HCT116 (cell line): ENCODE data around the gene ARHGEF12. TPM values are rescaled to one million over a fixed set of nuclear protein-coding genes. Genes with fewer than 3 reads are reported as not detected.

Source experiments
- ATAC-seq: fragments of 200-7000 bp; cut with Tn5 transposase; 2 replicates; pipeline ENCODE4 v1.9.1; 2020; ENCODE audit warnings: mild to moderate bottlenecking, moderate library complexity
- BruUV-seq: library from RNA; stranded (reverse); fragments of 400-500 nt; replicated peaks from 2 replicates; lab custom pipeline; 2021; lab: Mats Ljungman, UMichigan
- CTCF ChIA-PET: fragments of 300-600 bp; sonication (Branson Sonifier 250); formaldehyde crosslinking; loops from one replicate; lab custom pipeline; 2021; ENCODE audit warnings: antibody characterized with exemption; lab: Charles Lee
- POLR2A ChIA-PET: fragments of 300-600, 350-600 bp; sonication (Branson Sonifier 250); formaldehyde crosslinking; loops from one replicate; lab custom pipeline; 2021; ENCODE audit warnings: antibody characterized with exemption; lab: Charles Lee
- RAD21 ChIA-PET, 2 experiments: fragments of 300-600 bp; sonication (Branson Sonifier 250); formaldehyde crosslinking; loops; one replicate each; lab custom pipeline; 2023; ENCODE audit warnings: low total read pairs in 2 of 2; ENCODE audit not compliant: uncharacterized antibody in 2 of 2, unreplicated experiment in 2 of 2, low non-redundant PET in 1 of 2; lab: Charles Lee
- DNase-seq: peaks from one replicate; pipeline ENCODE4 v3.0.0-alpha.2; 2010; ENCODE audit warnings: low read depth, low spot score
- H2AFZ ChIP-seq: fragments of 200-600 bp; shearing (Covaris generic), sonication (generic); 2 replicates; pipeline ENCODE4 v1.6.1; 2017; ENCODE audit warnings: low read depth, mixed run types, mixed read lengths, antibody characterized with exemption, low read length; ENCODE audit not compliant: poor library complexity, severe bottlenecking
- H3K27ac ChIP-seq: 2 replicates; pipeline ENCODE4 v1.5.1; 2012; ENCODE audit warnings: low read depth, low read length
- H3K27me3 ChIP-seq: fragments of 200-600 bp; sonication (generic); 2 replicates; pipeline ENCODE4 v1.6.1; 2016; ENCODE audit warnings: mixed run types, low read length, mixed read lengths; ENCODE audit not compliant: insufficient read depth
- H3K36me3 ChIP-seq, 2 experiments: fragments of 200-500 bp in 1 of 2; fragments of 200-600 bp in 1 of 2; sonication (Bioruptor generic) in 1 of 2; sonication (generic) in 1 of 2; 2 replicates each; pipeline versions ENCODE4 v1.5.1 to v1.6.1; 2014 to 2016; ENCODE audit warnings: low read length in 2 of 2, inconsistent platforms in 1 of 2, mixed read lengths in 1 of 2, mixed run types in 1 of 2; ENCODE audit not compliant: insufficient read depth in 2 of 2, control insufficient read depth in 1 of 2
- H3K4me1 ChIP-seq, 2 experiments: fragments of 200-600 bp in 1 of 2; sonication (generic) in 1 of 2; 2 replicates each; pipeline versions ENCODE4 v1.5.1 to v1.6.1; 2012 to 2017; ENCODE audit warnings: low read length in 2 of 2, inconsistent platforms in 1 of 2, mild to moderate bottlenecking in 1 of 2, mixed read lengths in 1 of 2, mixed run types in 1 of 2, moderate library complexity in 1 of 2; ENCODE audit not compliant: insufficient read depth in 2 of 2, control insufficient read depth in 1 of 2
- H3K4me2 ChIP-seq: fragments of 200-600 bp; sonication (generic); 2 replicates; pipeline ENCODE4 v1.6.1; 2017; ENCODE audit warnings: mixed run types, low read length, mixed read lengths
- H3K4me3 ChIP-seq, 2 experiments: fragments of 200-600 bp in 1 of 2; sonication (generic) in 1 of 2; replicated peaks in 1 of 2; 2 replicates each; pipeline ENCODE4 v1.5.1; 2011 to 2016; ENCODE audit warnings: low read length in 2 of 2, control low read depth in 1 of 2, low read depth in 1 of 2, mild to moderate bottlenecking in 1 of 2, mixed read lengths in 1 of 2, mixed run types in 1 of 2
- H3K79me2 ChIP-seq: fragments of 200-600 bp; sonication (generic); 2 replicates; pipeline ENCODE4 v1.6.1; 2017; ENCODE audit warnings: mild to moderate bottlenecking, mixed run types, low read length, moderate library complexity, mixed read lengths; ENCODE audit not compliant: insufficient read depth
- H3K9ac ChIP-seq: fragments of 200-600 bp; sonication (generic); 2 replicates; pipeline ENCODE4 v1.6.1; 2016; ENCODE audit warnings: low read length, mixed read lengths
- H3K9me2 ChIP-seq: fragments of 200-600 bp; sonication (generic), shearing (Covaris generic); 2 replicates; pipeline ENCODE4 v1.6.1; 2017; ENCODE audit warnings: mixed run types, mild to moderate bottlenecking, moderate library complexity; ENCODE audit not compliant: insufficient read depth
- H3K9me3 ChIP-seq, 2 experiments: fragments of 200-500 bp in 1 of 2; fragments of 200-600 bp in 1 of 2; sonication (Bioruptor generic) in 1 of 2; sonication (generic) in 1 of 2; 2 replicates each; pipeline ENCODE4 v1.6.1; 2014 to 2017; ENCODE audit warnings: low read length in 2 of 2, mixed read lengths in 2 of 2, inconsistent platforms in 1 of 2, low read depth in 1 of 2, mild to moderate bottlenecking in 1 of 2, mixed run types in 1 of 2, moderate library complexity in 1 of 2; ENCODE audit not compliant: control insufficient read depth in 1 of 2, insufficient read depth in 1 of 2
- H4K20me1 ChIP-seq: fragments of 200-600 bp; sonication (generic), shearing (Covaris generic); 2 replicates; pipeline ENCODE4 v1.6.1; 2017; ENCODE audit warnings: mixed run types, mild to moderate bottlenecking, moderate library complexity; ENCODE audit not compliant: insufficient read depth
- CEBPB ChIP-seq: IDR thresholded peaks from 2 replicates; pipeline ENCODE4 v1.6.1; 2012; ENCODE audit warnings: low read depth
- EZH2 ChIP-seq: fragments of 200-600 bp; sonication (generic); IDR thresholded peaks from 2 replicates; pipeline ENCODE4 v1.6.1; 2017; ENCODE audit warnings: antibody characterized with exemption, mixed run types
- EZH2phosphoT487 ChIP-seq: fragments of 200-600 bp; IDR thresholded peaks from 2 replicates; pipeline ENCODE4 v1.6.1; 2018; ENCODE audit warnings: antibody characterized with exemption, borderline replicate concordance
- FOSL1 ChIP-seq: IDR thresholded peaks from 2 replicates; pipeline ENCODE4 v1.6.1; 2012; ENCODE audit warnings: low read depth
- MAX ChIP-seq: IDR thresholded peaks from 2 replicates; pipeline ENCODE4 v1.6.1; 2012
- POLR2A ChIP-seq: IDR thresholded peaks from 2 replicates; pipeline ENCODE4 v1.7.0; 2011; ENCODE audit warnings: borderline replicate concordance; ENCODE audit not compliant: insufficient read depth, insufficient read length; ENCODE audit errors: extremely low read depth
- POLR2AphosphoS5 ChIP-seq: IDR thresholded peaks from 2 replicates; pipeline ENCODE4 v1.6.1; 2011; ENCODE audit warnings: mild to moderate bottlenecking, low read depth, low read length, moderate library complexity
- RAD21 ChIP-seq: IDR thresholded peaks from 2 replicates; pipeline ENCODE4 v1.6.1; 2012; ENCODE audit warnings: low read depth, mild to moderate bottlenecking
- REST ChIP-seq: IDR thresholded peaks from 2 replicates; pipeline ENCODE4 v1.6.1; 2012; ENCODE audit warnings: low read depth
- SIN3A ChIP-seq: IDR thresholded peaks from 2 replicates; pipeline ENCODE4 v1.6.1; 2012; ENCODE audit warnings: low read depth
- SP1 ChIP-seq: IDR thresholded peaks from 2 replicates; pipeline ENCODE4 v1.6.1; 2012; ENCODE audit warnings: low read depth
- SRF ChIP-seq: IDR thresholded peaks from 2 replicates; pipeline ENCODE4 v1.6.1; 2012; ENCODE audit warnings: low read depth
- TCF7L2 ChIP-seq: IDR thresholded peaks from 2 replicates; pipeline ENCODE4 v1.7.0; 2011; ENCODE audit warnings: borderline replicate concordance, inconsistent platforms; ENCODE audit not compliant: insufficient read depth, insufficient read length; ENCODE audit errors: extremely low read depth
- YY1 ChIP-seq: IDR thresholded peaks from 2 replicates; pipeline ENCODE4 v1.6.1; 2011; ENCODE audit warnings: low read length, low read depth, moderate library complexity, mild to moderate bottlenecking; ENCODE audit not compliant: insufficient replicate concordance; ENCODE audit errors: extremely low read depth
- ZFX ChIP-seq: fragments of 450-650 bp; IDR thresholded peaks from 2 replicates; pipeline ENCODE4 v1.6.1; 2017
- intact Hi-C: fragments of 100-400 bp; cut with micrococcal nuclease; formaldehyde crosslinking; loops from 2 replicates; pipeline ENCODE4 v1.10.0; 2022
- total RNA-seq: library from RNA; stranded (reverse); gene quantifications from one replicate; pipeline ENCODE4 v1.2.1, GENCODE V29; 2021; ENCODE audit not compliant: unreplicated experiment
- TF ChIP-seq, protein P1 (sequence below), 3 experiments: fragments of 200-600 bp in 1 of 3; sonication (generic) in 1 of 3; IDR thresholded peaks in 2 of 3; conservative IDR thresholded peaks in 1 of 3; 2 replicates each; pipeline ENCODE4 v1.5.1; 2012 to 2017; ENCODE audit warnings: low read depth in 2 of 3, low read length in 2 of 3, antibody characterized with exemption in 1 of 3, borderline replicate concordance in 1 of 3, control low read depth in 1 of 3, mild to moderate bottlenecking in 1 of 3, mixed read lengths in 1 of 3, mixed run types in 1 of 3, moderate library complexity in 1 of 3; ENCODE audit not compliant: insufficient read depth in 1 of 3
- TF ChIP-seq, protein P2 (sequence below): IDR thresholded peaks from 2 replicates; pipeline ENCODE4 v1.6.1; 2011; ENCODE audit warnings: mild to moderate bottlenecking, low read length, moderate library complexity; ENCODE audit not compliant: insufficient replicate concordance; ENCODE audit errors: extremely low read depth

ARHGEF12 gene
- total RNA-seq, 1 experiment from 2014 or later = 81.4 TPM

GRCh38 chr11:120516461-120517389 lies 180.5 kb downstream of the ARHGEF12 start:
- no peak for TF ChIP-seq FOSL1
- TF ChIP-seq POLR2AphosphoS5 = no peak
- no peak for TF ChIP-seq YY1
- TF ChIP-seq EZH2phosphoT487 = no peak
- TF ChIP-seq SIN3A = no peak
- no peak for TF ChIP-seq POLR2A
- TF ChIP-seq, protein P1, sequence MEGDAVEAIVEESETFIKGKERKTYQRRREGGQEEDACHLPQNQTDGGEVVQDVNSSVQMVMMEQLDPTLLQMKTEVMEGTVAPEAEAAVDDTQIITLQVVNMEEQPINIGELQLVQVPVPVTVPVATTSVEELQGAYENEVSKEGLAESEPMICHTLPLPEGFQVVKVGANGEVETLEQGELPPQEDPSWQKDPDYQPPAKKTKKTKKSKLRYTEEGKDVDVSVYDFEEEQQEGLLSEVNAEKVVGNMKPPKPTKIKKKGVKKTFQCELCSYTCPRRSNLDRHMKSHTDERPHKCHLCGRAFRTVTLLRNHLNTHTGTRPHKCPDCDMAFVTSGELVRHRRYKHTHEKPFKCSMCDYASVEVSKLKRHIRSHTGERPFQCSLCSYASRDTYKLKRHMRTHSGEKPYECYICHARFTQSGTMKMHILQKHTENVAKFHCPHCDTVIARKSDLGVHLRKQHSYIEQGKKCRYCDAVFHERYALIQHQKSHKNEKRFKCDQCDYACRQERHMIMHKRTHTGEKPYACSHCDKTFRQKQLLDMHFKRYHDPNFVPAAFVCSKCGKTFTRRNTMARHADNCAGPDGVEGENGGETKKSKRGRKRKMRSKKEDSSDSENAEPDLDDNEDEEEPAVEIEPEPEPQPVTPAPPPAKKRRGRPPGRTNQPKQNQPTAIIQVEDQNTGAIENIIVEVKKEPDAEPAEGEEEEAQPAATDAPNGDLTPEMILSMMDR (IDR thresholded peaks at IDR 0.05 in 2 of 3, conservative IDR thresholded peaks at IDR 0.05 in 1 of 3; ENCODE audit: borderline replicate concordance in 1 of 3, insufficient read depth in 1 of 3, low read depth in 2 of 3, low read length in 2 of 3) = no peak
- no peak for TF ChIP-seq ZFX
- TF ChIP-seq EZH2 = no peak
- TF ChIP-seq TCF7L2 = no peak
- TF ChIP-seq, protein P2, sequence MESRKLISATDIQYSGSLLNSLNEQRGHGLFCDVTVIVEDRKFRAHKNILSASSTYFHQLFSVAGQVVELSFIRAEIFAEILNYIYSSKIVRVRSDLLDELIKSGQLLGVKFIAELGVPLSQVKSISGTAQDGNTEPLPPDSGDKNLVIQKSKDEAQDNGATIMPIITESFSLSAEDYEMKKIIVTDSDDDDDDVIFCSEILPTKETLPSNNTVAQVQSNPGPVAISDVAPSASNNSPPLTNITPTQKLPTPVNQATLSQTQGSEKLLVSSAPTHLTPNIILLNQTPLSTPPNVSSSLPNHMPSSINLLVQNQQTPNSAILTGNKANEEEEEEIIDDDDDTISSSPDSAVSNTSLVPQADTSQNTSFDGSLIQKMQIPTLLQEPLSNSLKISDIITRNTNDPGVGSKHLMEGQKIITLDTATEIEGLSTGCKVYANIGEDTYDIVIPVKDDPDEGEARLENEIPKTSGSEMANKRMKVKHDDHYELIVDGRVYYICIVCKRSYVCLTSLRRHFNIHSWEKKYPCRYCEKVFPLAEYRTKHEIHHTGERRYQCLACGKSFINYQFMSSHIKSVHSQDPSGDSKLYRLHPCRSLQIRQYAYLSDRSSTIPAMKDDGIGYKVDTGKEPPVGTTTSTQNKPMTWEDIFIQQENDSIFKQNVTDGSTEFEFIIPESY = no peak
- no peak for TF ChIP-seq RAD21
- TF ChIP-seq MAX = no peak
- TF ChIP-seq SRF = no peak
- no peak for TF ChIP-seq REST
- TF ChIP-seq CEBPB = no peak
- TF ChIP-seq SP1 = no peak
- Histone ChIP-seq H3K9ac (no peak overlapping the region), H3K4me1 (peaks cover 11 to 12% of the 10 kb centered on the region in 2 experiments; a peak in 3 of 4 replicates), H3K36me3 (no peaks in the 10 kb centered on the region), H3K4me2 (peak overlapping the region; percentile 39), H4K20me1 (no peaks in the 10 kb centered on the region), H3K27ac (no peak overlapping the region), H3K27me3 (no peaks in the 10 kb centered on the region), H2AFZ (no peak overlapping the region), H3K4me3 (no peak overlapping the region), H3K9me2 (no peaks in the 10 kb centered on the region), H3K79me2 (no peaks in the 10 kb centered on the region), H3K9me3 (no peaks in the 10 kb centered on the region)
- ChIA-PET POLR2A (no interaction called here), RAD21 (no interaction called here), CTCF (no interaction called here)
- intact Hi-C loops = no loop called here
- DNase-seq = no peak
- BruUV-seq = no TSS peak
- no peak for ATAC-seq
